Activated T-cell treated with anti-CD3 and anti-CD28 coated beads, Interleukin-2, amount 50 U/mL, for 1 hour (primary cell): ENCODE data around the gene DOK6.
"Not testable (repeated sequence)": the region's sequence is repeated elsewhere in the genome, so short reads cannot be mapped to it uniquely, and the experiment has no call there.

ENCODE experiments used
- DNase-seq: peaks from one replicate; pipeline ENCODE4 v3.0.0-alpha.2; 2020

DOK6 gene

GRCh38 chr18:69834980-69835379 is 434.3 kb downstream of the DOK6 start:
- DNase-seq: not testable (repeated sequence)

GRCh38 chr18:69838003-69838402 is 437.3 kb downstream of the DOK6 start:
- no peak for DNase-seq

- DNase-seq: no peak
Observed at GRCh38 chr18:69838620-69839411, 438.1 kb downstream of the DOK6 start.

GRCh38 chr18:69839497-69839896 is 438.8 kb downstream of the DOK6 start:
- DNase-seq: no peak

GRCh38 chr18:69840001-69840400 is 439.3 kb downstream of the DOK6 start:
- DNase-seq: no peak

GRCh38 chr18:69840445-69840844 is 439.8 kb downstream of the DOK6 start:
- no peak for DNase-seq

- DNase-seq: no peak
Observed at GRCh38 chr18:69841117-69841516, 440.4 kb downstream of the DOK6 start.

GRCh38 chr18:69843015-69843414 is 442.3 kb downstream of the DOK6 start:
- no peak for DNase-seq

- no peak for DNase-seq
Observed at GRCh38 chr18:69844656-69845055, 444.0 kb downstream of the DOK6 start.

- no peak for DNase-seq
Observed at GRCh38 chr18:69845593-69846506, 445.2 kb downstream of the DOK6 start.

GRCh38 chr18:69853051-69853450 is 452.4 kb downstream of the DOK6 start:
- no peak for DNase-seq

GRCh38 chr18:69854455-69854854 is 453.8 kb downstream of the DOK6 start:
- DNase-seq: no peak

- DNase-seq: no peak
Observed at GRCh38 chr18:69858897-69859296, 458.2 kb downstream of the DOK6 start.

- DNase-seq: not testable (repeated sequence)
Observed at GRCh38 chr18:69864802-69865201, 464.1 kb downstream of the DOK6 start.

GRCh38 chr18:69865776-69866175 is 465.1 kb downstream of the DOK6 start:
- DNase-seq: no peak

- DNase-seq: no peak
Observed at GRCh38 chr18:69866212-69866611, 465.5 kb downstream of the DOK6 start.

- no peak for DNase-seq
Observed at GRCh38 chr18:69870736-69871135, 470.0 kb downstream of the DOK6 start.

- no peak for DNase-seq
Observed at GRCh38 chr18:69871363-69871762, 470.7 kb downstream of the DOK6 start.

- no peak for DNase-seq
Observed at GRCh38 chr18:69872661-69873060, 472.0 kb downstream of the DOK6 start.

GRCh38 chr18:69874058-69874457 is 473.4 kb downstream of the DOK6 start:
- no peak for DNase-seq

- no peak for DNase-seq
Observed at GRCh38 chr18:69876490-69876889, 475.8 kb downstream of the DOK6 start.

GRCh38 chr18:69878213-69878933 is 477.7 kb downstream of the DOK6 start:
- DNase-seq: no peak

GRCh38 chr18:69879051-69879450 is 478.4 kb downstream of the DOK6 start:
- not testable (repeated sequence) for DNase-seq
